Measurements from ENCODE around the gene CYP2B6. TPM values are rescaled to one million over a fixed set of nuclear protein-coding genes. Genes with fewer than 3 reads are reported as not detected.
"Not testable (repeated sequence)": the region's sequence is repeated elsewhere in the genome, so short reads cannot be mapped to it uniquely, and the experiment has no call there.

CYP2B6 gene
- total RNA-seq, 1 donor from 2014 or later = not detected

GRCh38 chr19:41029524-41030432 is 38.7 kb downstream of the CYP2B6 start:
- intact Hi-C loops (cut with micrococcal nuclease) = no loop called here

- intact Hi-C loops (cut with micrococcal nuclease) = no loop called here
Measured at GRCh38 chr19:41030651-41031050, 39.6 kb downstream of the CYP2B6 start.

GRCh38 chr19:41031916-41032315 is 40.8 kb downstream of the CYP2B6 start:
- intact Hi-C loops (cut with micrococcal nuclease) = no loop called here

- intact Hi-C loops (cut with micrococcal nuclease) = not testable (repeated sequence)
Measured at GRCh38 chr19:41033324-41033723, 42.2 kb downstream of the CYP2B6 start.

- intact Hi-C loops (cut with micrococcal nuclease) = no loop called here
Measured at GRCh38 chr19:41039806-41040205, 48.7 kb downstream of the CYP2B6 start.

GRCh38 chr19:41045095-41045494 is 54.0 kb downstream of the CYP2B6 start:
- intact Hi-C loops (cut with micrococcal nuclease) = not testable (repeated sequence)

GRCh38 chr19:41050426-41050825 is 59.3 kb downstream of the CYP2B6 start:
- intact Hi-C loops (cut with micrococcal nuclease) = no loop called here

GRCh38 chr19:41052162-41052561 is 61.1 kb downstream of the CYP2B6 start:
- intact Hi-C loops (cut with micrococcal nuclease) = not testable (repeated sequence)

GRCh38 chr19:41053331-41053730 is 62.2 kb downstream of the CYP2B6 start:
- intact Hi-C loops (cut with micrococcal nuclease) = not testable (repeated sequence)

- intact Hi-C loops (cut with micrococcal nuclease) = no loop called here
Measured at GRCh38 chr19:41064974-41065569, 74.0 kb downstream of the CYP2B6 start.

Other genes starting within 250 kb of the CYP2B6 start
- gene ACTMAP, start 240.8 kb upstream of the CYP2B6 start, total RNA-seq = 10.6 and 11.9 TPM in 2 replicates
- 124 and 142 TPM in 2 replicates for gene SNRPA, start 240.1 kb upstream of the CYP2B6 start, total RNA-seq
- not detected in 2 replicates for gene MIA, start 215.8 kb upstream of the CYP2B6 start, total RNA-seq
- 57.0 and 57.5 TPM in 2 replicates for gene RAB4B, start 213.0 kb upstream of the CYP2B6 start, total RNA-seq
- 128 TPM in 2 replicates for gene EGLN2, start 192.1 kb upstream of the CYP2B6 start, total RNA-seq
- gene CYP2A6, start 140.8 kb upstream of the CYP2B6 start, total RNA-seq = not detected in 2 replicates
- not detected in 2 replicates for gene CYP2A7, start 109.1 kb upstream of the CYP2B6 start, total RNA-seq
- not detected in 2 replicates for gene CYP2A13, start 97.2 kb downstream of the CYP2B6 start, total RNA-seq
- not detected in 2 replicates for gene CYP2F1, start 123.2 kb downstream of the CYP2B6 start, total RNA-seq
- 0.73 and 2.1 TPM in 2 replicates for gene CYP2S1, start 201.9 kb downstream of the CYP2B6 start, total RNA-seq
- gene AXL, start 227.9 kb downstream of the CYP2B6 start, total RNA-seq = 0.05 and 0.17 TPM in 2 replicates